Measurements from ENCODE around the gene RPS10.
A peak's percentile ranks its signal among the peaks of the same experiment; 100 is the strongest.

The RPS10 gene

DNA sequence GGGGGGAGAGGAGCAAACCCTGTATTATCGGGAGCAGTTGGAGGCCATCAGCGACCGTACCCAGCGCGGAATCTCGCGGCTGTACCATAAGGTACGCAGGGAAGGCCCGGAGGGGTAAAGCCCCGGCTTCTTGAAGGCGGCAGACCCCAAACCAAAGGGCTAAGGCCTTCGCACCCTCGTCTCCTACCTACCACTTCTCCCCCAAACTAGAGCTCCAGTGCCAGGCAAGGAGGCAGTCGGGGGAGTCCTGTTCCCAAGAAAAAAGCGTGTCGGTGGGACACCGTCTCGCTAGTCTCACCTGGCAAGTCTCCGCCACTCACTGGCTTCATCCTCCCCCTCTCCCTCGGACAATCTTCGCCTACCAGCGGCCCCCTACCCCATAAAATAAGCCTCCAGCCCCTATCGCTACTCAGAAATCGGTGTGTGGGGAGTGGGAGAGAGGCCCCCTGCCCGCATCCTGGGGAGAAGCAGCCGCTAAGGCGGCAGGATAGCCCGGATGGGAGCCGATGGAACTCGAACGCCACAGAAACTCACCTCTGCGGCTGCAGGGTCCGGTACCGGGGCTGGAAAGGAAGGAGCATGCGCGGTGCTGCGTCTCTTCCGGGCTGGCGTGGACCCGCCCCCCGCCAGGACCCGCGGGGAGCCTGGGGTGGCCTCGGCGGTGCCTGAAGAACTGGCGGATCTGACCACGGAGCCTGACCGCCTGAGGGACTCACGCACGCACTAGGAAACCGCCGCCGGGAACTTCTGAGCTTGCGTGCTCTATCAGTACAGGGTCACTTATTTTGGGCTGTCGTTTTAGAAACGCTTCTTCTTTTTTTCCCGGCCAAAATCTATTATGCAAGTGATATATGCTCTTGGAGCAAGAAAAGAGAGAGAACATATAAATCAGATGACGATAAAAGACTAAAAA, at the start of gene RPS10:
RPS10 (minus strand) TSS at position 572 of the 913 bp plus-strand sequence. CDS start 848 bp downstream, outside the sequence.
- peak; percentile 91 for DNase-seq (ENCODE audit: low spot score)

DNA sequence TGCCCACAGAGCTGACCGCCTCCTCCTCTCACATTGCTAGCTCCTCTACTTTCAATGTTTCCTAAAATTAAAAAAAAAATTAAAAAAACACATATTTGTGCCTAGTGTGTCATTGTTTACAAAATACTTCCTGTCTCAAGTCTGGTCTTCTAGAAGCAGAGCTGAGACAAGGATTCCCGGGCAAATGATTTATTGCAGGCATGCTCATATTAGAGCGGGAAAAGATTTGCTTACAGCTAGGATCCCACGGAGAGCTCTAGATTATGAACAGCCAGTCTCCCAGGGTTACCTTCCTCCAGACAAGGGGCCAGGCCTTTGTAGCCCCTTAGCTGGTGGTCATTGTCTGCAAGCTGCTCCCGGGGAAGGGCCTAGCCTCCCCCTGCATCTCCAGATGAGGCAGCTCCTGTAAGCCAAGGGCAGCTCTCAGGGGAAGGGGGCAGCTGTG, 49.4 kb upstream of the RPS10 start:
- DNase-seq (ENCODE audit: low spot score) = no peak

DNA sequence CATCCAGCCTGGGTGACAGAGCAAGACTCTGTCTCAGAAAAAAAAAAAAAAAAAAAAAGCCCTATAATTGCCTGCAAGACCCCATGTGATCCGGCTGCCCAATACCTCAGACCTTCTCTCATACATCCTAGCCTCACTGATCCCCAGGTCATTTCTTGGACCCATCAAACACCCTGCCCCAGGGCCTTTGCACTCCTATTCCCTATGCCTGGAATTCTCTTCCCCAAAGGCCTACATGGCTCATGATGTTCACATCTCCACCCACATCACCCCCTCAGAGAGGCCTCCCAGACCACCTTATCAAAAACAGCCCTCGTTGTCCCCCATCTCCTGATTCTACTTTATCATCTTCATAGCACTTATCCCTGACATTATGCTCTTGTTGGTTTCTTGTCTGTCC, 48.9 kb upstream of the RPS10 start:
- DNase-seq (ENCODE audit: low spot score) = no peak

DNA sequence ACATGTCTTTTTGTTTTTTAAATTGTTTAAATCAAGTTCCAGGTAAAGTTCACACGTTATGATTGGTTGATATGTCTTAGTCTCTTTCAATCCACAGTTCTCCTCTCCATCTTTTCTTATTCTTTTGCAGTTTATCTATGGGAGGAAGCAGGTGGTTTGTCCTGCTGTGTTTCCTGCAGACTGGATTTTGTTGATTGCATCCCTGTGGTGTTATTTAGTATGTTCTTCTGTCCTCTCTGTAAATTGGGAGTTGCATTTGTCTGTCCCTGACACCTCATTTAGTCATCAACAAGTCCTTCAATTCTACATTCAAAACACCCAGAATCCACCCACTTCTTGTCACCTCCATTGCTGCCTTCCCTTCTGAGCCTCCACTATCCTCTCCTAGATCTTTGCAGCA, 48.1 kb upstream of the RPS10 start:
- DNase-seq (ENCODE audit: low spot score) = no peak

DNA sequence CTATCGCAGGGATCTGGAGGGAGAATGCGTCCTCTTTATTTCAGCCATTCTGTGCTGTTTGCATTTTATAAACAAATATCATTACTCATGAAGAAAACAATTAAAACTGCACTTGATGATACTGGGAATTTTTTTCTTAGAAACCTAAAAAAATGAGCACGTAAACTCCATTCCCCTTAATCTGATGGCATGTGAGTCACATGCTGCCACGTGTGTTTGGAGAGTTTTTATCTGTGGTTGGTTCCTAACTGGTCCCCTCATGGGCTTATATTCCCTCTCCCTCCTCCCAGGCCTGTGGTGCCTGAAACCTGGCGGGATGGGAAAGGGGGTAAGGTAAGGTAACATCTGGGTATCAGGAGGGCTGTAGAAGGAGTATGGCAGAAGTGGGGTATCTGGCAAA, 46.6 kb upstream of the RPS10 start:
- no peak for DNase-seq (ENCODE audit: low spot score)

DNA sequence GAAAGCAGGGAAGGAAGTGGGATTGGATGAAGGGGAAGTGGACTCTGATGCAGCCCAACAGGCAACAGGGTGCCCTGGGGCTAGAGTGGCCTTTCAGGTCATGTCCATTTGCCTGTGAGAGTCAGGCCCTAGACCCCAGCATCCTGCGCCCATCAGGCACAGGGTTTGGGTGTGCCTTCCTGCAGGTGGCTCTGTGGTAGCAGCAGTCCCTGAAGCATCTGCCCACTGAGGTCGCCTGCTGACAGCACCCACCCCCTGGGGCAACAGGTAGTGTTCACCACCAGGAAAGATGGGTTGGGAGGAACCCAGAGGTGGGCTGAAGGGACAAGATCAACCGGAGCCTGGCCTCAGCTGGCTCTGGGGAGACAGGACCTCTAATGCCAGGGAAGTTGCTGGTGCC, 43.6 kb upstream of the RPS10 start:
- no peak for DNase-seq (ENCODE audit: low spot score)

DNA sequence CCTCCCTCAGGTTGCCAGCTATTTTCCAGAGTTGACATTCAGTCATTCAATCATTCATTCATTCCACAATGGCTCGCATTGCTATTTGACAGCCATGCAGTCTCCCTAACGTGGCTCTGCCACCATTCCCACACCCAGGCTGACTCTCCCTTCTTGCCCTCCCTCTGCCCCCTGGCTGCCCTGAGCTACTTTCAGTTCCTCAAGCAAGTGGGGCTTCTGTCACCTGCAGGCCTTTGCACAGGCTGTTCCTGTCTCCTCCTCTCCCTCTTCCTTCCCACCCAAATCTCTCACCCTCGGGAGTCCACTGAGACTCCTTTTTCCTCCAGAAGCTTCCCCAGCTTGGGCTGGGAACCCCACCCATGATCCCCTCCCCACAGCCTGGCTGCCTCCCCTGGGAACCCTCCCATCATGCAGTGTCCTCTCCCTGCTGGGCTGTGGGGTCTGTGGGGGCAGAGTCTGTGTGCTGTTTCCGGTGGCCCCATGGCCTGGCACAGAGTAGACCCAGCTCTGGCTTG, 42.6 kb upstream of the RPS10 start:
- no peak for DNase-seq (ENCODE audit: low spot score)

DNA sequence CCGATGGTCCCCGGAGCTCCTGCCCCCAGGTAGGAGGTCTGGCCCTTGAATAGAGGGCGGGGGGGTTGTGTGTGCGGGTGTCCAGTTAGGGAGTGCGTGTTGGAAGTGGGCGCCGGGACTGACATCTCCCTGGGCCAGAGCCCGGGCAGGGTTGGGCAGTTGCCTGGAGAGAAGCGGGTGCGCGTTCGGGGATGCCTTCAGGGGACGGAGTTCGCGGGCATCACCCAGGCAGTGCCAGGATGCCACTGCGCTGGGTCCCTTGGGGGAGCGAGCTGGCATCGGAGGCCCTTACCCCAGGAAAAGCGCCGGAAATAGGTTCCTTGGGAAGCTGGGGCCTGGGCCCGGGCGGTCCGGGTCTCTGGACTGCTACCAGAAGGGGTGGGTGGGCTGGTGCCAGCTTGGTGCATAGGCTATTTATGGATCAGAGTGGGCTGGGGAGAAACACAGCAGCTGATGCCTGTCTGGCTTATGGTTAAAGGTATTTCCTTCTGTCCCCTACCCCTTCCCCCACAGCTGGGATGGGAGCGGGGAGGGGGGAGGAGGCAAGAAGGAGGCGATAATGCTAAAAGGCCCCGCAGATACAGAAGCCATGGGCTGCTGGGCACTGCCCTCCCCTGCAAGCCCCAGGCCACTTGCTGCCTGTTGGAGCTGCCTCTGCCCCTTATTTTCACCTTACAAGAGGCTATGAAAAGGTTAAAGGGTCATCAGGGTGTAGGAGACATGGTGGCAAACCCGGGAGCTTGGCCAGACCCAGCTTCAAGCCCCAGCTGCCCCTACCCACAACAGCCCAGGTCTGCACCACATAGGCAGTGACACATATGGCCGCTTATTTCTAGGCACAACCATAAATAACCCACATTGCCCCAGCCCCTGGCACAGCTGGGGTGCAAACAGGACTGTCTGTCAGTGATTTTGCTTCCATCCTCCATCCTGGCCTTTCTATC, 40.6 kb upstream of the RPS10 start:
- DNase-seq (ENCODE audit: low spot score) = no peak

DNA sequence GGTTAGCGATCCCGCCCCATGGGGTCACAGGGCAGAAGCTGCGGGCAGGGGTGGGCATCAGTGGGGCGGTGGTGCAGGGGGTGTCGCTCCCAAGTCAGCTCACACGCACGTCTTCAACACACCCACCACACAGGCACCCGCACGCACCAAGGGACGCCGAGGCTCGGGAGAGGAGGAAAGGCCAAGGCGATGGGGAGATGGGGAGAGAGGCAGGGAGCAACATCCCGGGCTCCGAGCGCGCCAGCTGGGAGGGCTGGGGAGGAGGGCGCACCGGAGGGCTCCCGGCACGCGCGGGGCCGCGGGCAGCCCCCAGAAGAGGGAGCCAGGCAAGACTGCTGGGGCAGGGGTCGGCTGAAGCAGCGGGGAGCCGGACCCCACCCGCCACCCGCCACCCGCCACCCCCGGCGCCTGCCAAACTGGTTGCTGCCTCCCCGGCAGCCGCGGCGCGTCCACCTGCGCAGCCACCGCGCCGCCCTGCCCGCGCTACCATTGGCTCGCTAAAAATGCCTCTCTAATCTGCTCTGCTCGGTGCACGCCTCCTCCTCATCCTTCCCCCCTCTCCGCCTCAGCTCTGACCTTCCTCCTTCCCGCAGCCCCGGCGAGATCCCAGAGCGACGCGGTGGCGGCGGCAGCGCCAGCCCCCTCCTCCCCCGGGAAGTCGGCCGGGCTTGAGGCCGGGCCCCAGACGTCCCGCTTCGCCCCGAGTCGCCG, 39.8 kb upstream of the RPS10 start, which contains the start of gene PACSIN1:
PACSIN1 (plus strand) TSS at position 546 of the 711 bp plus-strand sequence. CDS start 60,230 bp downstream, outside the sequence.
- DNase-seq (ENCODE audit: low spot score) = peak; percentile 6

DNA sequence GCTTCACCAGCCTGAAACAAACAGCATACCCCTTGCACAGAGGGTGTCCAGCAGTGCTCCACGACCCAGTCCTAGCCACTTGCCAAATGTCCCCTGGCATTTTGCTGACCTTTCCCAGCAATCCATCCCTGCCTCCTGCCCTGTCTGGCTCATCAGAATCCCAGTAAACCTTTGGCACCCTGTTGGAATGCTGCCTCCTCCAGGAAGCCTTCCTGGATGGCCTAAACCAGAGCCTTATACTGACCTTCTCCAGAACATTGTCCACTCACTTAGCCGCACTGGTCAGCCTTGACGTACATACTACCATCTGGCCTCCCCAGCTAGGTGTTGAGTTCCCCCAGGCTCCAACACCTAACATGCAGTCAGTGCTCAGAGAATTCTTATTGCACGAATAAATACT, 38.0 kb upstream of the RPS10 start:
- DNase-seq (ENCODE audit: low spot score) = no peak

DNA sequence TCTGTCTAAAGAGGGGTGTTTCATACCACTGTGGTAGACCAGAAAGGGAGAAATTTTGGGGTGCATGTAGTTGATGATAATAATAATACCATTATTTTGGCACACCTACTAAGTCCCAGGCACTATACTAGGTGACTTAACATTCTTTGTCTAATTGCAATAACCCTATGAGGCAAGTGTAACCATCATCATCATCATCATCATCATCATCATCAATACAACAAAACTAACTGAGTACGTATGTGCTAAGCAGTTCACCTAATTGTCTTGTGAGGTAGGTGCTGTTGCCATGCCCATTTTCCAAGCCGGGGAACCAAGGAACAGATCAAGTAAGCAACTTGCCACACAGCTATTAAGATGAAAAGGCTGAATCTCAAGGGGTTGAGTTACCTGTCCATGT, 37.4 kb upstream of the RPS10 start:
- no peak for DNase-seq (ENCODE audit: low spot score)

DNA sequence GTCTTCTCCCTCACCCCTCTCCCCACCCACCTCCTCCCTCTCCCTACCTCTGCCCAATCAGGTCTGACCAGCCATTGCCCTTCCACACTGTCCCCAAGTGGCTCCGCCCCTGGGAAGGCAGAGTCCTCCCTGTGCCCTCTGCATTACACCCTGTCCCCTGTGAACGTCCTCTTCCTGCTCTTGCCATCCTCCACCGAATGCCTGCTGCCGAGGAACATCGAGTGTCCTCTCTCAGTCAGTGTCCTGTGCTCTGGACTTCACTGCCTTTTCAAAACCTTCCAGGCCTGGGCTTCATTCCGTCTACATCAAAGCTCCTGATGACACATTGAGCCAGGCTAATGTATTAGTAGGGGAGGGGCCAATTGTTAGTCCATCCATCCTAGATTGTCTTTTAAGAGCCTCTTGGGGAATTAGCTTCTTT, 36.7 kb upstream of the RPS10 start:
- DNase-seq (ENCODE audit: low spot score) = no peak

DNA sequence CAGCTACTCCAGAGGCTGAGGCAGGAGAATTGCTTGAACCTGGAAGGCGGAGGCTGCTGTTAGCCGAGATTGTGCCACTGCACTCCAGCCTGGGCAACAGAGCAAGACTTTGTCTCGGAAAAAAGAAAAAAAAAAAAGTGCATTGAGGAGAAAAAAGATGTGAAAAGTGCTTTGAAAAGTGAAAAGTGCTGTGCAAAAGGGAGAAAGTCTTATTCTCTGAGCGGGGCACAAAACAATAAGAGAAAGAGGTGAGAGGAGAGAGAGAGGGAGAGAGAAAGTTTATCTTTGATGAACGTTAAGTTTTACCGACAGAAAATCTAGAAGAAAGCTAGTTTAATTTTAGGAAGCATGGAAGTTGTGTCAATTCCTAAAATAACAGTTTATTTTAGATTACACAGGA, 36.1 kb upstream of the RPS10 start:
- DNase-seq (ENCODE audit: low spot score) = no peak

DNA sequence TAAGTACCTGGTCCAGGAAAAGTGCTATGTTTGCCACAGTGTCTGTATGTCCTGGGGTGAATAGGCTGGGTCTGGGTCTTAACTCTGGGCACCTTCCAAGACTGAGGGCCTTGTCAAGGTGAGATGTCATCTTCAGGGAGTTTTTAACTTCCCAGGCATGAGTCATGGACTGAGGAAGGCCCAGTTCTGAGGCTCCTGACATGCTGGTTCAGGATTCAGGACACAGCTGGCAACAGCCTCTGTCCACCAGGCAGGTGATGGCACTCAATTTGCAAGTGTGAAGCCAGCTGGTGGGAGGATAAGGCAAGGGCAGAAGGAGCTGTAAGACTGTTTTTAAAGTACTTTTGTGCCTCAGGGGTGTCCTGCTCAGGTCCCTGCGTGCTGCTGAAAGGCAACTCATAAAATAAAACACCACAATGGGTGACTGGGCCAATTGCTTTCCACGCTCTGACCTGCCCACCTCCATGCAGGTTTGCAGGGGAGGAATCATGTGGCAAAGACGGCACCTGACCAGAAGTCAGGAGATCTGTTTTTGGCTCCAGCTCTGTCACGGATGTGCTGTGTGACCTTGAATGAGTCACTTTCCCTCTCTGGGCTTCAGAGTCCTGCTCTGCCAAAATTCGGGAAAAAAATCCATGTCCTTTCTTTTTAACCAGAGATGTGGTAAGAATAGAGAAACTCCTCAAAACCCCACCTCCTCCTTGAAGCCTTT, 35.1 kb upstream of the RPS10 start:
- DNase-seq (ENCODE audit: low spot score) = no peak

DNA sequence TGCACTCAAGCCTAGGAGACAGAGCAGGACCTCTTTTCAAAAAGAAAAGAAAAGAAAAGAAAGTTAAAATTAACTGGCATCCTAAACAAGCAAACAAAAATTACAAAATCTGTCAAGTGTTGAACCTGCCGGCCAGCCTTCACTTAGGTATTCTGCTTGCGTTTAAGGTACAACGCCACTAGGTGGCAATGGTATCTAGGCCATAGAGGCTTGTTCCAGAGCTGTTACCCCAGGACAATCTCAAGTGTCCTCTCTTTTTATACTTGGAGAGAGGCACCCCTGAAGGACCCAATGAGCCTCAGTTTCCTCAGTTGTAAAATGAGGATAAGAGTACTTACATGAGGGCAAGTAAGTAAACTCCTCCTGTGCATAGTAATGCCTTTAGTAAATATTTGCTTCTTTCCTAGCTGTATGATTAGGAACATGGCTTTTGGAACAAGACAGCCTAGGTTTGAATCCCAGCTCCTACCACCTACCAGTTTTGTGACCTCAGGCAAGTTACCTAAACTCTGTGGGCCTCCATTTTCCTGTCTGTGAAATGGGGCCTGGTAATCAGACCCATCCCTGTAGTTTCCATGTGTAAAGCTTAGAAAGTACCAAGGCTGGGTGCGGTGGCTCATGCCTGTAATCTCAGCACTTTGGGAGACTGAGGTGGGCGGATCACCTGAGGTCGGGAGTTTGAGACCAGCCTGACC, 34.2 kb upstream of the RPS10 start:
- DNase-seq (ENCODE audit: low spot score) = peak; percentile 64

DNA sequence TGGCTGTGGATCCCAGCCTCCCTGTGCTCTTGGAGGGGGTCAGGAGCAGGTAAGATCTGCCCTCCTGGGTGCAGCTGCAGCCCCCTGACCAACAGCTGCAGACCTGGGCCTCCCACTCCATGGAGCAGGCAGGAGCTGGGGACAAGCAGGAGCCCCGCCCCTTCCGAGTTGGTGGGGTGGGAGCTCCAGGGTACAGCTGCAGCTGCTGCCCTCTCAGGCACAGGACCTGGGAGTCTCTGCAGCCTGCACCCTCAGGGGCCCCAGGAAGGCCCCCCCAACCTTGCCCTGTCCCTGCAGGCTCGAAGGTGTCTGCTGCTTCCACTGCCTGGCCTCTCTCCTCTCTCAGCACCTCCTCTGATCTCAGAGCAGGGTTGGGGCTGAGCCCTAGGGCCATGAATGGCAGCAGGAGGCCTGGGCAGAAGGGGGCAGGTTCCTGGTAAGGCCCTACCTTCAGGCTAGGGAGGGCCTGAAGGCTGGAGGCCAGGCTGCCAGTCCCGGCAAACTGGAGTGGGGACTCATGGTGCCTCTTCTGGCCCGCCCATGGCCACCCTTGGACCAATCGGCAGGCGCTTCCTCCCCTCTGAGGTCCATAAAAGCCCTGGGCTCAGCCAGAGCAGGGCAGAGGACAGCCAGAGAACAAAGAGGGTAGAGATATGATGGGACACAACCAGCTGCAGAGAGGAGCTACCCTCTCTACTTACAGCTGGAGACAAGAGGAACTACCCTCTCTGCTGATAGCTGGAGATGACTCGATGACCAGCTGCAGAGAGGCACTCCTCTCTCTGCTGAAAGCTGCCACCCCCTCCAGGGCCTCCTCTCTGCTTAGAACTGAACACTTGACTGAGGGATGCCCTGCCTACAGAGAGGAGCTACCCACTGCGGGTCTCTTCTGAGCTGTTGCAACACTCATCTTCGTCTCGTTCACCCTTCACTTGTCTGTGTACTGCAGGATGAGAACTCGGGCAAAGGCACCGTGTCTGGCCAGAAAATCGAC, 32.2 kb upstream of the RPS10 start:
- no peak for DNase-seq (ENCODE audit: low spot score)

DNA sequence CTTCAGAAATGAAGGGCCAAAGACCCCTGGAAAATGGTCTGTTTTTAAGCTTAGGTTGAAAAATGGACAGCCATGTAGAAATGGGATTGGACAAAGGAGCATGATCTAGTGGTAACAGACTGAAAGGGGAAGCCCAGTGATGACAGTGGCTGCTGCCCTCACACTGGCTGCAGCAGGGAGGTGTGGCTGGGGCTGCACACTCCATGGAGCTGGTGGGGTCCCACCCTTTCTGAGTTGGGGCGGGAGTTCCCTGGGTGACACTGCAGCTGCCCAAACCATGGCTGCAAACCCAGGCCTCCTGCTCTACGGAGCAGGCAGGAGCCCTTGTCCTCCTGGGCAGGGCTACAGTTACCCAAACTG, 31.5 kb upstream of the RPS10 start:
- no peak for DNase-seq (ENCODE audit: low spot score)

DNA sequence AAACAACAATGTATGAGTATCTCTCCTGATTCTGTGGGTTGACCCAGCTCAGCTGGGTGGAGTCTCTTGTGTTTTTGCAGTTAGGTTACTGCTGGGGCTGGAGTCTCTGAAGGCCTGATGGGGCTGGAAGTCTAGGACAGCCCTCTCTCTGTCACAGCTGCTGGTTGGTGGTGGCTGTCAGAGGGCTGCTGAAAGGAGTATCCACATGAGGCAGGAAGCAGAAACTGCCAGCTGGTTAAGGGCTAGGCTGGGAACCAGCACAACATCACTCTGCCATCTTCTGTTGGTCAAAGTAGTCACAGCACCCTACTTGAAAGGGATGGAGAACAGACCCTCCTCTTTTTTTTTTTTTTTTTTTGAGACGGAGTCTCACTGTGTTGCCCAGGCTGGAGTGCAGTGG, 30.0 kb upstream of the RPS10 start:
- DNase-seq (ENCODE audit: low spot score) = no peak

DNA sequence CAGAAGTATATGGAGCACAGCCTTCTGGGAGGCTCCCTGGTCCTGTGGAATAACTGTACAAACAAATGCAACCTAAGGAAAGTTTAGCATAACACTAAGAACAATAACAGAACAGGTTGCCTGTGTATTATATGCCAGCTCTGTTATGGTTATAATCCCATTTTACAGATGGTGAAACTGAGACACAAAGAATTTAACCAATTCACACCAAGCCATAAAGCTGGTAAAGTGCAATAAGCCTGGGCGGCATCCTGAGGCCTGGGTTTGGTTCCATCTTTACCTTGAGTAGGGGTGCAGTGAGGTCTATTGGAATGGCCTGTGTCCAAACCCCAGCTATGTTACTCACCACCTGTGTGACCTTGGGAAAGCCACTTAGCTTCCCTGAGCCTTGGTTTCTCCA, 25.3 kb upstream of the RPS10 start:
- no peak for DNase-seq (ENCODE audit: low spot score)
